CD4-positive, alpha-beta T cell treated with Interleukin-17A for 1 hour (primary cell): ENCODE results near the gene PPFIBP2.

Experiments used
- DNase-seq: peaks from one replicate; pipeline ENCODE4 v3.0.0-alpha.2; 2020

Gene PPFIBP2

DNA sequence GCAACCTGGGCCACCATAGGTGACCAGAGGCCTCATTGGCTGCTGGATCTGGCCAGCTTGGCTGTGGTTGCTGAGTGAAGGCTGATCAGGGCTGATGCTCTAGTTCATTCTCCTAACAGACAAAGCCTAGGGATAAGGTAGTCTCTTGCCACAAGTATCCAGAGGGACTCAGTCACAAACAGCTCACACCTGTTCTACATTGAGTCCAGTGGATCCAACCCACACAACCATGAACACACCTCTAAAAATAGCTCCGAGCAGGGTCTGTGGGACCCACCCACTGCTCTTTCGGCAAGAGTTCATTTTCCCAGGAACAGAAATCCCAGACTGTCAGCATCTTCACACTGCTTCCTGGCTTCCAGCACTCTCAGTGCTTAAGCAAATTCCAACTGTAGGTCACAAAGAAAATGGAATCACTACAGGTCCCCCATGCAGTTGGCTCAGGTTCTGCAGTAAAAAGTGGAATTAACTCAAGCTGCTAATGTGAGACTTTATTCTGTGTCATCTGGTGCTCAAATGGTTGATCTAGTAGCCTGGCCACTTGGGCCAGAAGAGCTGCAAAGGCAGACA lies 67.3 kb downstream of the PPFIBP2 start:
- DNase-seq = no peak

GRCh38 chr11:7582338-7582985 lies 68.7 kb downstream of the PPFIBP2 start:
- DNase-seq = no peak

DNA sequence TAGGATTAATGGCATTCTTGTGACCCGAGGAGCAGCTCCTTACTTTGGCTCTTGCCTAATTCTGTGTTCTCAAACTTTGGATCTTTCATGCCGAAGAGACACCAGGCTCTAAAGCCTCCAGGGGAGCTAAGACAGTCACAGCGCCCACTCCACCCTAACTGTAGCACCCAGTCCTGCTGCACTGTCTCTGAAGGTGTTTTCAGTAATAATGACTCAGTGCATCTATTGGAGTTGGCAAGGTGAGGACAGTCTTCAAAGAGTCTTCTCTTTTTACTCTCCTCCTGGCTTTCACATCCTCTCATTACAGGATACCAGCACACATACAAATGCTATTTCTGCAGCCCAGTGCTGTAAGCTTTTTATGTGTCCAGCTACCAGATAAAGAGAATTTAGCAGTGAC lies 69.4 kb downstream of the PPFIBP2 start:
- DNase-seq = no peak

DNA sequence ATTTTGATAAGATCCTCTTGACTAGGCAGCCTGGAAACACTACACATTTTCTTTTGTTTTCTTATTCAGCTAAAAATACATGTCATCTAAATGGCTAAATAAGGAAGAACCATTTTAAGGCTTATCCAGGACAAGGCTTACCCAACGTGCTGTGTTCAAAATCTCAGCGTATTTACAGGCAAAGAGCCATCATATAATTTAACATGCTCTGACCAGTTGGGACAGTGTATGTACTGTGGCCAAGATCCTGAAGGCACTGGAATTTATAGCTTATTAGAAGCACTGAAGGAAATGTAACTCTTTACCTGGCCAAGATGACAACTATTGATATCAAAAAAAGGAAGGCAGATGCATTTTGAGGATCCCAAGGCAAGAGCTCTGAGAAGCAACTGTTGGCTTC lies 71.1 kb downstream of the PPFIBP2 start:
- no peak for DNase-seq

- no peak for DNase-seq
These were observed 72.0 kb downstream of the PPFIBP2 start for GRCh38 chr11:7585816-7586215.

DNA sequence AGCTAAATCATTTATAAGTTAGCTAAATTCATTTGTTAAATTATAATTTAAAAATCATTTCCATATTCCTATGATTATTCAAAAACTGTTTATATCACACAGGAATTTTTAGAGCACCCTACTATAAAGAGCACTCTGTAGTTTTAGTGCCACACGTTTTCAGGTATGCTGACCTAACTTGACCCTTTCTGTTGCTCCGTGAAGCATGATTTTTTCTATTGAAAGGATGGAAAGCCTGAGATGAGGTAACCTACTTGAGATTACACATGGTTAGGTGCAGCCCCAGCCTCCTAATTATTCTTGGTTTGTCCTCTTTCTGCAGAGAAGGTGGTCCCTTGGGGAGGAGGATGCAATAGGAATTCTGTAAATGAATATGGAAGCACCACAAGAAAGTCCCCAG lies 72.6 kb downstream of the PPFIBP2 start:
- DNase-seq = no peak

GRCh38 chr11:7587712-7588111 lies 73.9 kb downstream of the PPFIBP2 start:
- DNase-seq = no peak

DNA sequence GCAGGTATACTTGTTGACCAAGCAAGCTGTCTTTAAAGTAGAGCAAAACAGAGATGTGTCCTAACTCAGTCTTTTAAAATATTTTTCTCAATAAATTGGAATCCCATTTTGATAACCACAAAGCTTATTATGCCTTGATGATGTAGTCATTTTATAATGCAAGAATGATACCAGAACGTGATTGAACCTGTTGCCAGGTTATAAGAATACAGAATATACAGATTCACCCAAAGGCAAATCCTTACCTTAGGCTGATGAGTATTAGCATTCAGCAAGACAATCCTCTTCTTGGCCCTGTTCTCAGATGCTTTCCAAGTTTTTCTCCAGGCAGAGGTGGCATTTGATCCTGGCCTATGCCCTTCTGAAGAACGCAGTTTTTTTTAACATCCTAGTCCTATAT lies 76.1 kb downstream of the PPFIBP2 start:
- no peak for DNase-seq

- DNase-seq = no peak
These were observed 76.7 kb downstream of the PPFIBP2 start for GRCh38 chr11:7590529-7590928.

DNA sequence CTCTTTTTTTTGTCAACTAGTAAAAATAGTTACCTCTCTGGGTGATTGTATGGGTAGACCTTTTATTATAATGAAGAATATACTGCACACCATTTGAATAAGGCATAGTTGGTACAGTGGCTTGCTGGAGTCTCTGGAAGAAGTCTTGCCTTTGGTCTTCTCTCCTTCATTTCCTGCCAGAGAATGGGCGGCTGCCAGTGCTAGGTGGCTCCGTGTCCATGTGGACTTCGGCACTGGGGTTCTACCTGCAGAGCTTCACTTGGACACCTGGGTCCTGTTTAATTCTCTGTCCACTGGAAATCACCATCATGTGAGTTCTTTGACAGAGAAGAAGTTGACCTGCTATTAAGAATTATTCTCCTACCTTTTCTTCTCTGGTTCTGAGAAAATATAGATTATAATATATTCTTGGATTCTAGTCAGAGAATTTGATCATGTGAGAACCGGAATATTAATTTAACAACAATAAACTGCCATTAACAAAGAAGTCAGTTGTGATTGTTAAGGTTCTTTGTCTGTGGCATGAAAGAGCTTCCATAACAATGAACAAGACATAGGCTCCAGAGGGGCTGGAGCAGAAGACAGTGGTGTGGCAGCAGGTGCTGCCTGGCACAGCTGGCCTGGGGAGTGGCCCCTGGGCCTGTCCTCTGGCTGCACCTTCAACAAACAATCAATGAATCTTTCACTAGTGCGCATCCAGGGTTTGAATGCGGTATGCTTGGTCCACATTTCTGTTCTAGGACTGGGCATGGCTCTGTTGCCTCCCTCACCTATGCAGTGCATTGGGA lies 77.5 kb downstream of the PPFIBP2 start:
- DNase-seq = no peak

DNA sequence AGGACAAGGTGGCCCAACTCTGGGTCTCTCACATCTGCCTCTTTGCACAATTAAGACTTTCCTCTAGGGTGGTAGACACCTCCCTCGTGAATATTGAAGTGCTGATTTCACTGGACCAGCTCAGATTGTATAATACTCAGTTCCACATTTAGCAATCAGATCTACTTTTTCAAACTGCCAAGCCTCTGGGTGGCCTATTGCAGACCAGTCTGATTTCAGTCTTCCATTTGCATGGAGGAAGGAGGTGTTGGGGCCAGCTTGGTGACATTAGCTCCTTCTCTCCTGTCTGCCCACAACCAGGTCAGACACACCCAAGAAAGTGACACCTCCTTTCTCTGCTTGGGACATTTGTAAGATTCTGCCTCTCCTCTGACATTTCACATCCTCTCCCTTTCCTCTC lies 78.2 kb downstream of the PPFIBP2 start:
- peak; percentile 3 for DNase-seq

DNA sequence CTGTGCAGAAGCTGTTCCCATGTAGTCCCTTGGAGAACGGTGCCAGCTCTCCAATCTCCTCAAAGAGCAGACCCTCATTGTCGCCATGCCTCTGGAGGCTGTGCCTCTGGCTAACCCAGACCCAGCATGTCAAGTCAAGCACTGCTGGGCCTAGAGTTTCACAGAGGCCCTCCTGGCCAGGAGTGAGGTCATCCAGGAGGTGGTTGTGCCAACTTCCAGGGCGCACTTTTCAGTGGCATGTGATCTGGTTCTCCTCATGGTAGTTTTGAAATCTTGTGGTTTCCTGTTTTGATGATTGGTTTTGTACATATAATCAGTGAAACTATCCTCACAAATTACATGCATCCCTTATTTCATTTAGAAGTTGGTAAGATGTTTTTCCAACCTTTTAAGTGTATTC lies 78.9 kb downstream of the PPFIBP2 start:
- DNase-seq = peak; percentile 6

GRCh38 chr11:7593481-7593880 lies 79.7 kb downstream of the PPFIBP2 start:
- no peak for DNase-seq

GRCh38 chr11:7595016-7595866 lies 81.4 kb downstream of the PPFIBP2 start:
- DNase-seq = no peak

DNA sequence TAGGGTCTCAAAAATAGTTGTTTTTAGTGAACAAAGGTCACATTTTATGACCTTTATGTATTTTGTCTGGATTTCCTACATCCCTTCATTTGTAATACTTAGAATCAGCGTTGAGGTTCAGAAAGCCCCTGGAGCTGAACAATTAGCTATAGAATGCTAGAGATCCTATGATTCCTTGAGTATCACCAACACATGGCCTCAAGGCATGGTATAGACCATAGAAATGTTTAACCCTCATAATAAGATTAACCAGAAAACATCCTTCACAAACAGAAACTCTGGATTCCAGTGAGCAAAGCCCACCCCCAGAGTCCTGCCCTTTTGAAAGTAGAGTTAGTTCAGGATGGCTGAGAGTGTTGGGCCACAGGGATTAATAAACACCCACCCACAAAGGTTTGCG lies 82.2 kb downstream of the PPFIBP2 start:
- DNase-seq = no peak

- no peak for DNase-seq
These were observed 83.2 kb downstream of the PPFIBP2 start for GRCh38 chr11:7596975-7597391.

DNA sequence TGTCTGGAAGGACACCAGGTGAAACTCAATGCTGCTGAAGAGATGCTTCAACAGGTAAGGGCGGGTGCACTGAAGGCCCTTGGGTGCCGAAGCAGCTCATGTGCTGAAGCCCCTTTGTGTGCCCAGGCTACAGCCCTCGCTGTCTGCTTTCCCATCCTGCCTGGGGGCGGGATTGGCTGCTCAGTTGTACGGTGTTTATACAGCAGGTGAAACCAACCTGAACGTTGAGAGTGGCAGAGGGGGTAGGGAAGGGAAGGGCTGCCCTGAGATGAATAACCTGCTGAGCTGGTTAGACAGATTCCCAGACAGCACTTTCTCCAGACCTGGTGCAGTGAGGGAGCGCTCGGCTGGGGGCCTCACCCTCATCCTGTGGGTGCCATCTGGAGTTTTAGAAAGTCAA lies 83.8 kb downstream of the PPFIBP2 start:
- no peak for DNase-seq

DNA sequence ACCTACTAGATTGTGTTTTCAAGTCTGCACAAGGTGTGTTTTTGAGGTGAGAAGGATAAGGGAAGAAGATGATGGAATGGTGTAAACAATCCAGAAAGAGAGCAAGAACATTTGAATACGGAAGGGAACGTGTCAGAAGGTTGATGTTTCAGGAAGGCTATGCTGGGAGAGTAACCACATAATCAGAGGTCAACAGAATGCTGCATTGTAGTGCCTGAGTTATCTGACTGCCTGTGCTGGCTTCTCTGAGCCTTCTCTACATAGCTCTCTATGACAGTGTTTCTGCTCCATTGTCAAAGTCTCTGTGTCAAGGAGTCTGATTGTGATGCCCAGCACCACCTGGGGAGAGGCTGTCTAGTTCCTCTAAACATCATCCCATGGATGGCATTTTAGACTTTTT lies 85.4 kb downstream of the PPFIBP2 start:
- DNase-seq = no peak

- DNase-seq = no peak
These were observed 86.5 kb downstream of the PPFIBP2 start for GRCh38 chr11:7600205-7600775.

- DNase-seq = no peak
These were observed 89.4 kb downstream of the PPFIBP2 start for GRCh38 chr11:7603031-7603781.

DNA sequence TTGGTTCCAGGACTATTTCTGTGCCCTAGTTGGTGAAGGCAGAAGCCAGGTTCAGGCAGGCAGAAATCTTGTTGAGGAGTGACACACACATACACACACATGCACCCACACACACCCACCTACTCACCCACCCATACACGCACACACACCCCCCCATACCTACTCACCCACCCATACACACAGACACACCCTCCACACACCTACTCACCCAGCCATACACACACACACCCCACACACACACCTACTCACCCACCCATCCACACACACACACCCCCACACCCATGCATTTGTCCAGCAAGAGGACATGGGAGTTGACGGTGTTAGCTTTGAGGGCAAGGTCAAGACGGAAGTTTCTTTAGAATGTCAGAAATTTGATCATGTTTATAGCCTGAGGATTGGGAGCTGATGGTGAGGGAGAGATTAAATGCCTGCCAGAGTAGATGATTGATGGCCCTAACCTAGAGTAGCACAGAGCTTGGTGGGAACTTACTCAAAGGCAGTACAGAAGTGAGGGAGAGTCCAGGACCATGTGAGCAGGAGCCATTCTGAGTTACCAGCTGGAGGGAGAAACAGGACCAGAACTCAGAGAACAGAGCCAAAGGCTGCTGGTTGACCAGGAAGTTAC lies 90.6 kb downstream of the PPFIBP2 start:
- DNase-seq = no peak
